ENCODE measurements around the gene KRTAP4-11.
"Not testable (repeated sequence)": the region's sequence is repeated elsewhere in the genome, so short reads cannot be mapped to it uniquely, and the experiment has no call there.

Gene KRTAP4-11

DNA sequence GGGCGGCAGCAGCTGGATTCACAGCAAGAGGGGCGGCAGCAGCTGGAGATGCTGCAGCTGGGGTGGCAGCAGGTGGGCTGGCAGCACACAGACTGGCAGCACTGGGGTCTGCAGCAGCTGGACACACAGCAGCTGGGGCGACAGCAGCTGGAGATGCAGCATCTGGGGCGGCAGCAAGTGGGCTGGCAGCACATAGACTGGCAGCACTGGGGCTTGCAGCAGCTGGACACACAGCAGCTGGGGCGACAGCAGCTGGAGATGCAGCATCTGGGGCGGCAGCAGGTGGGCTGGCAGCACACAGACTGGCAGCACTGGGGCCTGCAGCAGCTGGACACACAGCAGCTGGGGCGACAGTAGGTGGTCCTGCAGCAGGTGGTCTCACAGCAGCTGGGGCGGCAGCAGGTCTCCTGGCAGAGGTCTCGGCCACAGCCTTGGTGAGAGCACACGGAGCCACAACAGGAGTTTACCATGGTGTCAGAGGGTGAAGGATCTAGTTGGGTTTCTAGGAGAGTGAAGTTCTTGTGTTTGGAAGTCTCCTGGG, at the start of gene KRTAP4-11:
Gene KRTAP4-11 (minus strand): TSS at position 528 of the 541 bp plus-strand sequence. CDS start 58 bp downstream, at position 470.
- DNase-seq, result not testable (repeated sequence)

DNA sequence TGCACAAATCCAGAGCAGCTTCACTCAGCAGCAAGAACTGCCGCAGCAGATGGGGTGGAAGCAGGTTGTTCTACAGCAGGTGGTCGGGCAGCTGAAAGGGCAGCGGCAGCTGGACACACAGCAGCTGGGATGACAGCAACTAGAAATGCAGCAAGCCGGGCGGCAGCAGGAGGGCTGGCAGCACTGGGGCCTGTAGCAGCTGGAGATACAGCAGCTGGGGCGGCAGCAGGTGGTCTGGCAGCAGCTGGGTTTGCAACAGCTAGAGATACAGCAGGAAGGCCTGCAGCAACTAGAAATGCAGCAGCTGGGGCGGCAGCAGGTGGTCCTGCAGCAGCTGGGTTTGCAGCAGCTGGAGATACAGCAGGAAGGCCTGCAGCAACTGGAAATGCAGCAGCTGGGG, 49.4 kb upstream of the KRTAP4-11 start:
- DNase-seq, result no peak

DNA sequence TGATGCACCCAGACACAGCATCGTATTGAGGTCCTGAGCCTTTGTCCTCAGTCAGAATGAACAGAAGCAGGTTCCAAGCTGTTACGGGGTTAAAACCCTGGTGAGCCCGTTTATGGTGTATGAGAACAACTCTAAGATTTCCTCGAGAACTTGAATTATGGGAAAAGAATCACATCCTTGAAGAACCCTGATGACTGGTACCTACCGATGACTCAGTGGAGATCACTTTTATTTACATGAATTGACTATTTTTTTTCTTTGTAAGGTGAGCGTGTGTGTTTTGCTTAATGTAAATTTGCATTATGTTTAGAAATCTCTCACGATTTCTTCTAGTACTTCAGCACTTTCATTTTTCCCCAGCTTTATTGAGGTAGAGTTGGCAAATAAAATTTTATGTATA, 45.7 kb upstream of the KRTAP4-11 start:
- no peak for DNase-seq

DNA sequence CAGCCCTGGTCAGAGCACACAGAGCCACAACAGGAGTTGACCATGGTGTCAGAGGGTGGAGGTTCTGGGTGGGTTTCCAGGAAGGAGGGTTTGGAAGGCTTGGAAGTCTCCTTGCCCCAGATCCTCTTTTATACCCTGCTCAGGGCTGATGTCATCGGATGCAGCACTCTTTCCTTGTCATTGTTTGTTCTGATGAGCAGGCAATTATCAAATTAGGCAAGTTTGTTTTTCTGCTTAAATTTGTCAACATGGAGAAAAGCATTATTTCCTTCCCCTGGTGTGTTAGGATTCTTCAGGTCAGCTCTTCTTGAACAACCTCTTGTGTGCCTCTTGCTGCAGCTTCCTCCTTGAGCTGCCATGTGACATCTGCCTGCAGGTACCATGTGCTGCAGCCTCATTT, 42.5 kb upstream of the KRTAP4-11 start, which contains the start of gene KRTAP4-4:
Gene KRTAP4-4 (minus strand): TSS at position 101 of the 400 bp plus-strand sequence. CDS start 57 bp downstream, at position 44.
- no peak for DNase-seq

DNA sequence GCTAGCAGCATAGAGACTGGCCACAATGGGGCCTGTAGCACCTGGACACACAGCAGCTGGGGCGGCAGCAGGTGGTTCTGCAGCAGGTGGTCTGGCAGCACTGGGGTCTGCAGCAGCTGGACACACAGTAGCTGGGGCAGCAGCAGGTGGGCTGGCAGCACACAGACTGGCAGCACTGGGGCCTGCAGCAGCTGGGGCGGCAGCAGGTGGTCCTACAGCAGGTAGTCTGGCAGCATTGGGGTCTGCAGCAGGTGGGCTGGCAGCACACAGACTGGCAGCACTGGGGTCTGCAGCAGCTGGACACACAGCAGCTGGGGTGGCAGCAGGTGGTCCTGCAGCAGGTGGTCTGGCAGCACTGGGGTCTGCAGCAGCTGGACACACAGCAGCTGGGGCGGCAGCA, 42.0 kb upstream of the KRTAP4-11 start:
- not testable (repeated sequence) for DNase-seq

DNA sequence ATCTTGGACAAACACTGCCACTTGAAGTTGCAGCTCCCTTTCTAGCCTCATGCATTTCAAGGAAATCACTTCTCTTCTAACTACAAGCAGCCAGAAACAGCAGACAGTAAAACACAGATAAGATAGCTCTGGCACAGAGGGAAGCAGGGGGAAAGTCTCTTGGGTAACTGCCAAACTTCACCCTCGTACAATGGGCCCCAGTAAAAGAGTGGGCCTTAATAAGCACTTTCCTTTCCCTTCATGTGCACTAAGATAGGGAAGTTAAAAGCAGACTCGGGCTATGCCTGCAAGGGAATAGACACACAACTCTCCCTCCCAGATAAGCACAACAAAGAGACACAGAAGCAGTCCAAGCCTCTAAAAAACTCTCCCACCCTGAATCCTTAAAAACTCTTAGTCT, 35.7 kb upstream of the KRTAP4-11 start:
- no peak for DNase-seq

DNA sequence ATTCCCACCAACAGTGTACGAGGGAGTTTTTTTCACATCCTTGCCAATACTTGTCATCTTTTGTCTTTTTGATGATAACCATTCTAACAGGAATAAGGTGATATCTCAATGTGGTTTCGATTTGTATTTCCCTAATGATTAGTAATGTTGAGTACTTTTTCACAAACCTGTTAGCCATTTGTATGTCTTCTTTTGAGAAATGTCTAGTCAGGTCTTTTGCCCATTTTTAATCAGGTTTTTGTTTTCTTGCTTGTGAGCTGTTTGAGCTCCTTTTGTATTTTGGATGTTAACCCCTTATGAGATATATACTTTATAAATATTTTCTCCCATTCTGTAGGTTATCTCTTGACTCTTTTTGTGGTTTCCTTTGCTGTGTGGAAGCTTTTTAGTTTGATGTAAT, 33.4 kb upstream of the KRTAP4-11 start:
- no peak for DNase-seq

DNA sequence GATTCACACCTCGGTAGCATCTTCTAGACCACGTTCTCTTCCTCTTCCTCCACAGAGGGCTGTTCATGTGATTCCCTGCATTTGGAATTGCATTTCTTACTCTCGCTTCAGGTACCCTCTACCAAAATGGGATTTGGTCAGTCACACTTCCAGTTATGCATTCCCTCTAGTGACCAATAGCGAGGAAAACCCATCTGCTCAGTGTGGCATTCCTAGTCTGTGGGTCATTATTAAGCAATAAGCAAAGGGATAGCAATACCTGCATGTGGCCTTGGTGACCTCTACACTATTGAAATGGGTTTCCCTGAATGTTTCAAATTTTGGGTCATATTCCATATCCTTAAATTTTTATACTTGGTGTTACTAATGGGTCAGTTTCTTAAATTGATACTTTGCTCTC, 31.9 kb upstream of the KRTAP4-11 start:
- DNase-seq, result no peak

DNA sequence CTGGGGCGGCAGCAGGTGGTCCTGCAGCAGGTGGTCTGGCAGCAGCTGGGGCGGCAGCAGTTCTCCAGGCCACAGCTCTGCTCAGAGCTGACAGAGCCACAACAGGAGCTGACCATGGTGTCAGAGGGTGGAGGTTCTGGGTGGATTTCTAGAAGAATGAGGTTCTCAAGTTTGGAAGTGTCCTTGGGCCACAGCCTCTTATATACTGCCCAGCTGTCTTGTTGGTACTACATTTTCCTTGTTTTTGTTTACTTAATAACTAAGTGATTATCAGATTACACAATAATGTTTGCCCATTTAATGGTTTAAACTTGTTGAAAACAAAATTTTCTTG, 31.4 kb upstream of the KRTAP4-11 start, which contains the start of gene KRTAP4-5:
Gene KRTAP4-5 (minus strand): TSS at position 174 of the 334 bp plus-strand sequence. CDS start 58 bp downstream, at position 116.
- DNase-seq, result no peak

DNA sequence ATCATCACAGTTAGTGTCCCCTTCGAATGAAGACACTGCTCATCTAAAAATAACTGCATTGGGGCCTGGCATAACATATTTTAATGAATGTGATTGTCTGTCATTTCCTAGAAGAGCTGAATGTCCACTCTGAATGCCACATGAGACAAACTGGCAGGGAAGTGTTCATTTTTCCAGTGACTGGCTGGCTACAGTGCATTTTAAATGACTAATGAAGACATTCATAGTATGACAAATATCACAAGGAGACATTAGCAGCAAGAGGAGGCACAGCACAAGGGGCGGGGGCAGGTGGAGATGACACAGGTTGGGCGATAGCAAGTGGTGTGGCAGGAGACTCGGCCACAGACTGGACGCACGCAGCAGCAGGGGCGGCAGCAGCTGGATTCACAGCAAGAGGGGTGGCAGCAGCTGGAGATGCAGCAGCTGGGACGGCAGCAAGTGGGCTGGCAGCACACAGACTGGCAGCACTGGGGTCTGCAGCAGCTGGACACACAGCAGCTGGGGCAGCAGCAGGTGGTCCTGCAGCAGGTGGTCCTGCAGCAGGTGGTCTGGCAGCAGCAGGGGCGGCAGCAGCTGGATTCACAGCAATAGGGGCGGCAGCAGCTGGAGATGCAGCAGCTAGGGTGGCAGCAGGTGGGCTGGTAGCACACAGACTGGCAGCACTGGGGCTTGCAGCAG, 30.9 kb upstream of the KRTAP4-11 start:
- DNase-seq, result not testable (repeated sequence)

DNA sequence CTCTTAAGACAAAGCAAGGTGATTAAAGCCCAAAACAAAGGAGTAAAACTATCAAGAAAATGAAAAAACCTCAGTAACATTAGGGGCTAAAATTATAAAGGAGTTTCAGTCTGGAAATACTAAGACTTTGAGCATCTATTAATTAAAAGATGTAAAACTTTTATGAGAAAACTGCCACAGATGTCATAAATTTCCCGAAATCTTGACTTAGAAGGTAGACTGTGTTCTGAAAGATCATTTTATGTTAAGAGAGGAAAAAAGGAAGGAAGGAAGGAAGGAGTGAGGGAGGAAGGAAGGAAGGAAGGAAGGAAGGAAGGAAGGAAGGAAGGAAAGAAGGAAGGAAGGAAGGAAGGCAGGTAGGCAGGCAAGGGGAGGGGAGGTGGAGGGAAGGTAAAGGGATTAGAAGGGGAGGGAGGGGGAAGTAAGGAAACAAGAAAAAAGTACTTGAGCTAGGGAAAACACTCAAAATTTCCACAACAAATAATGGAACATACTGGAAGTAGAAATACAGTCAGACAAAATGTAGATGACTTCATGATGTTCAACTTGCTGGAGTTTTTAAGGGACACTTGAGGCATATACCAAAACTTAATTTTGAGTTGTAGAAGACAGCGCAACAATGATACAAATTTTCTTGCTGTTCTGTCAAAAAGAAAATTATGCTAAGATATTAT, 29.5 kb upstream of the KRTAP4-11 start:
- DNase-seq, result no peak

DNA sequence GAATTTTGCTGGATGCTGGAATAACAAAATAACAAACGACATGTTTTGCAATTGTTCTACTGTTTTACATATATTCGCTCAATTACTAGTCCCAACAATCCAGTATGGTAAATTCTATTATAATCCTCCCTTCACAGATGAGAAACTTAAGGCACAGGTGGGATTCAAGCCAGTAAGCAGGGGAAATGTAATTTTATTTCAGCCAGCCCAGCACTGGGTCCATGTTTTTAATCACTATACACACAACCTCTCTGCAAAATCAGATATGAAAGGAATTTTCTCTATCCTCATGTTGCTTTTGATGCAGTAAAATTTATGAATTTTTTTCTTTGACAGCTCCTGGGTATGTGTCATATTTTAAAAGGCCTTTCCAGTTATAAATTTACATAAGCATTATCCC, 27.1 kb upstream of the KRTAP4-11 start:
- no peak for DNase-seq

DNA sequence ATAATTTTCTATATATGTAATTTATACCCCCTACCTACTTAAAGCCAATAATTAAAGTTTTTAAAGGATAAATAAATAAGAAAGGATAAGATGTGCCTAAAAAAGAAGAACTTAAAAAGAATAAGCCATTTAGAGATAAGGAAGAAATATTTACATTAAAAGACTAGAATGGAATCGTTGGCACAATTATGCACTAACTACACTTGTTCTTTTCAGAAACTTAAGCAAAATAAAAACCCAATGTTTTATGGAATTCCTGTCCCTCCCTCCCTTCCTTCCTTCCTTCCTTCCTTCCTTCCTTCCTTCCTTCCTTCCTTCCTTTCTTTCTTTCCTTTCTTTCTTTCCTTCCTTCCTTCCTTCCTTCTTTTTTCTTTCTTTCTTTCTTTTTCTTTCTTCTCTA, 26.7 kb upstream of the KRTAP4-11 start:
- DNase-seq, result no peak

DNA sequence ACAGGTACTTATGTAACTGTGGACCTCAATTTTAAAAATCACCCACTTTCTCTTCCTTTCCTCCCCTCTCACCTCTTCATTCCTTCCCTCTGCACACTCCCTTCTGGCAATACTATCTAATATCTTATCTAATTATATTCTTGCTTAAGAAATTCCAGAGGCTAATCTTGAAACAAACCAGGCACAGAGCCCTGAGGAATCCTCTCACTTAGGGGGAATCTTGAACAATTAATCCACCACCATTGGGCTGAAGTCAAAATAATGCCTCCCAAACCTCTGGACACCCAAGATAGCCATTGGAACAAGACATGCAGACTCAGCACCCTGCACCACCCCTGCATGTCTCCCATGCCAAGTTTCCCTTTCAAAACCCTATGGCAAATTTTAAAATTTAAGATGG, 23.2 kb upstream of the KRTAP4-11 start:
- no peak for DNase-seq

DNA sequence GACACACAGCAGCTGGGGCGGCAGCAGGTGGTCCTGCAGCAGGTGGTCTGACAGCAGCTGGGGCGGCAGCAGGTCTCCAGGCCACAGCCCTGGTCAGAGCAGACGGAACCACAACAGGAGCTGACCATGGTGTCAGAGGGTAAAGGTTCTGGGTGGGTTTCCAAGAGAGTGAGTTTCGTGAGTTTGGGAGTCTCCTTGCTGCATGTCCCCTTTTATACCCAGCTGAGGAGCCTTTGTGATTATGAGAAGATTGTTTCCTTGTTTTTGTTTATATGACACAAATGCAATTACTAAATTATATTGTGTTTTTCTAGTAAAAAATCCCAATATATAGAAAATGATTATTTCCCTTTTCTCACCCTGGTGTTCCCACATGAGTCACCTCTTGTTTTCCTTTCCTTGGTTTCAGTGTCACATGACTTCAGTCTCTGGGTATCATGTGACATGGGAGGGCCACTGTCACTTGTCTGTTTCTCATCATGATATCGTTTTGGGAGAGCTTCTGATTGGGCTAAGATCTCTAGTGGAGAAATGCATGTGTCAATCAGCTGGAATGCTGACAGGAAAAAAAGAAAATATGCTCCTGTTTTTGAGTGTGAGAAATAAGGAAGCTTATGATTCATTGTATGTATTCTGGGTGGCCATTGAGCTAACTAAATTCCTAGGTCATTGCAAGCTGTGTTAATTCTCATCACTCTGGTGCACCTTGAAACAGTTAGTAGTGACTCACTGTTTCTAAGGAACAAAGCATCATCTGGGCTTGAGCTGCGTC, 22.4 kb upstream of the KRTAP4-11 start, which contains the start of gene KRTAP4-6:
Gene KRTAP4-6 (minus strand): TSS at position 185 of the 772 bp plus-strand sequence. CDS start 57 bp downstream, at position 128.
- no peak for DNase-seq

DNA sequence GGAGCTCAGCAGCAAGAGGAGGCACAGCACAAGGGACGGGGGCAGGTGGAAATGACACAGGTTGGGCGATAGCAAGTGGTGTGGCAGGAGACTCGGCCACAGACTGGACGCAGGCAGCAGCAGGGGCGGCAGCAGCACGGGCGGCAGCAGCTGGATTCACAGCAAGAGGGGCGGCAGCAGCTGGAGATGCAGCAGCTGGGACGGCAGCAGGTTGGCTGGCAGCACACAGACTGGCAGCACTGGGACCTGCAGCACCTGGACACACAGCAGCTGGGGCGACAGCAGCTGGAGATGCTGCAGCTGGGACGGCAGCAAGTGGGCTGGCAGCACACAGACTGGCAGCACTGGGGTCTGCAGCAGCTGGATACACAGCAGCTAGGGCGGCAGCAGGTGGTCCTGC, 21.7 kb upstream of the KRTAP4-11 start:
- not testable (repeated sequence) for DNase-seq

DNA sequence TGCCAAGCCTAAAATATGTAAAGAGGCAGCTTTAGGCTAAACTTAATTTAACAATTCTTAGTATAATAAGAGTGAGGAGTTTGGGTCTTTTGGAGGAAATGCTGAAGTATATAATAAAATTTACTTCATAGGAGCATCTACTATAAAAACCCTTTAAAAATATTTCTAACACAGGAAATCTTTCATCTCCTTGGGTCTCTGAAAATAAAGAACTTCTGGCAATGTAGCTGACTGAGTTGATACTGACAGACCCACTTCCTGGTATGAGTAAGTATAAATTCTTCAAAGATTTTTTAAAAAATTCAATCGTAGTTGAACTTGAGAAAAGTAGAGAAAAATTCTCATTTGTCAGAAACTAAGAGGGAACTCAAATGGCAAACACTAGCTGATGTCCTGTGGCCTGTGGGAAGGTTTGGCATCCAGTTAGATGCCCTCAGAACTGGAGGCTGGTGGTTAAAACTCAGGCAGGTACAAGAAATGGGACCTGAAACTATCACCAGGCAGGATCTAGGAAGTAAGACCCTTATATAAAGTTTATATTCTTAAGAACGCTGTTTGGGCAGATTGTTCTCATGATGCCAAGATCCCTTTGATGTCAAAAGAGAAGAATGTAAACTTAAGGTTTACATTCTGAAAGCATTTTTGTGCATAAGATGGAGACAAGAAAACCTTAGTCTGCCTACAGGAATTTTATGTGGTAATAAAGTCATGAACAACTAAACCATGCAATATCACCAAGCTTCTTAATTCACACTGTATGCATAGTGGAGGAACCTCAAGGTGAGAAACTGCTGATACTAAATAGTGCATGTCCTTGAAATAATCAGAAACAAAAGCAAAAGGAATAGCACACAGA, 15.9 kb upstream of the KRTAP4-11 start:
- DNase-seq, result no peak

DNA sequence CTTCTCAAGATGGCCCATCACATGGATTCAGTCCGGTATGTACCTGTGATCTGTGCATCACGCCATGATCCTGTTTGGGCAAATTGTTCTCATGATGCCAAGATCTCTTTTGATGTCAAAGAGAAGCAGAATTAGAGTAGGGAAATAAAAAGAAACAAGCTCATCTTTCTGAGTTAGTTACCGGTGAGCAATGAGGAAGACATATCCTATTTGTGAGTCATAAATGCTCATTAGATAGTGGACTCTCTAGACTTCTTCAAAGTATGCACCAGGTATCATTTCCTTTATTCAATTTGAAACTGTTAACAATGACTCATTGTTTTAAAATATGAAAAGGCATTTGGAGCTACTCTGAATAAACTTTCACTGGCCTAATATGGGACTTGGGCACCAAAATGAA, 13.8 kb upstream of the KRTAP4-11 start:
- DNase-seq, result no peak

DNA sequence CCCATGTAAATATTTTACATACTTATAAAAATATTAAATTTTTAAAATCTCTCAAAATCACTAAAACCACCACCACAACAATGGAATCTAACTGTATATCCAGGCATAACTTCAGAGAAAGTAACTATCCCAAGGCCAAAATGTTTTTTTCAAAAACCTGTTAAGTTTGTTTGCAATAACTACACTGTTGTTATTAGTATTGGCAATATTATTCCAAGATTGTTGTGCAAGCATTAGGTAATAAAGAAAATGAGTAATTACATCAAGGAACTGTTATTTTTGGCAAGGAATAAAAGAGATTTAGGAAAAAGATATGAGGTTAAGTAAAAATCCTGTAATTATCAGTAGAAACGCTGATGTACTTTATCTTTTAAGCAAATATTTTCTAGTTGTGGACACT, 9.2 kb upstream of the KRTAP4-11 start:
- DNase-seq, result no peak

DNA sequence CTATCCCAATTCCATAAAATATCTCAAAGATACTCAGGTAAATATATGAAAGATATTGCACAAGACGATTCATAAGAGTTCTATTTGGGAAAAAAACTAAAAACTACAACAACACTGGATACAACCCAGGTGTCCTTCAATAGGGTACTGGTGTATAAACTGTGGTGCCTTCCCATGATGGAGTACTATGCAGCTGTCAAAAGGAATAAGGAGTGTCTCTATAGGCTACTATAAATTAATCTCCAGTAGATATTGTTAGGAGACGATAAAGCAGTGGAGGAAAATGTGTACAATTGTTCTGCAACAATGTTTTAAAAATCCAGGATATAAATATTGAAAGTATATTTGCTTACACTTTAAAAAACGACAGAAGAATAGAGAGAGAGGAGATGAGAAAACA, 8.2 kb upstream of the KRTAP4-11 start:
- no peak for DNase-seq

DNA sequence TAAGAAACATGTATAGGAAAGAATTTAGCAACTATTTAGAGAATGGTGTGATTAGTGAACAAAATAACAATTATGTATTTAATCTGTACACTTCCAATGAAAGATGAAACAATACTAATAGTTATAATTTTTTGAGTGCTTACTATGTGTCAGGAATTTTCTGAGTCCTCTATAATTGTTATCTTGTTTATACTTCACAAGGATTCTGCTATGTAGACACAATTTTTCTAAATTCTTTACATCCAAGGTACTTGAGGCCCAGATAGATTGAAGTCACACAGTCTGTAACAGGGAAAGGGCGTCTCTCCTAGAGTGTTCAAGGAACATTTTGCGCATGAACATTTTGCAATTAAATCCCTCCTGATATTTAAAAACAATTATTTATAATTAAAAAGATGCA, 6.9 kb upstream of the KRTAP4-11 start:
- no peak for DNase-seq

DNA sequence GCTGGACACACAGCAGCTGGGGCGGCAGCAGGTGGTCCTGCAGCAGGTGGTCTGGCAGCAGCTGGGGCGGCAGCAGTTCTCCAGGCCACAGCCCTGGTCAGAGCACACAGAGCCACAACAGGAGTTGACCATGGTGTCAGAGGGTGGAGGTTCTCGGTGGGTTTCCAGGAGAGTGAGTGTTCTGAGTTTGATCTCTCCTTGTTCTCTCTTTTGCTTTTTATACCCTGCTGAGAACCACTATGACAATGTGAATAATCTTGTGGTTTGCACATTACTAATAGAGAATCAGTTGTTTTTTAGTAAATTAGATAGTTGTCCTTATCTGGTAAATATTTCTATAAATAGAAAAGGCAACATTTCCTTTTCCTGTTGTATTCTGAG, 5.8 kb upstream of the KRTAP4-11 start, which contains the start of gene KRTAP4-12:
Gene KRTAP4-12 (minus strand): TSS at position 192 of the 381 bp plus-strand sequence. CDS start 60 bp downstream, at position 132.
- DNase-seq, result not testable (repeated sequence)

Measured in activated CD4-positive, CD25-positive, alpha-beta regulatory T cell treated with anti-CD3 and anti-CD28 coated beads, Interleukin-2, amount 50 U/mL, for 72 hours (primary cell).